MM.1S (cell line): Measurements from ENCODE around the gene GLT8D2.

Experiments
- DNase-seq: peaks from one replicate; pipeline ENCODE4 v3.0.0-alpha.2; 2015
- H2AFZ ChIP-seq: fragments of 300-600 bp; sonication (generic); 2 replicates; pipeline ENCODE4 v1.6.0; 2016; ENCODE audit warnings: antibody characterized with exemption, low read length
- H3F3A ChIP-seq: fragments of 300-600 bp; sonication (generic); 2 replicates; pipeline ENCODE4 v1.6.1; 2016; ENCODE audit warnings: mild to moderate bottlenecking, antibody characterized with exemption, low read length, moderate library complexity, mixed read lengths; ENCODE audit not compliant: insufficient read depth
- H3K27ac ChIP-seq: fragments of 300-600 bp; sonication (generic); 2 replicates; pipeline ENCODE4 v1.5.1; 2016; ENCODE audit warnings: mild to moderate bottlenecking, low read length
- H3K27me3 ChIP-seq: fragments of 300-600 bp; sonication (generic); replicated peaks from 2 replicates; pipeline ENCODE4 v1.6.0; 2016; ENCODE audit warnings: low read length; ENCODE audit not compliant: insufficient read depth
- H3K36me3 ChIP-seq: fragments of 300-600 bp; sonication (generic); replicated peaks from 2 replicates; pipeline ENCODE4 v1.6.1; 2016; ENCODE audit warnings: mild to moderate bottlenecking, low read length, mixed read lengths; ENCODE audit not compliant: insufficient read depth
- H3K4me1 ChIP-seq: fragments of 300-600 bp; sonication (generic); 2 replicates; pipeline ENCODE4 v1.6.1; 2016; ENCODE audit warnings: low read length, mixed read lengths
- H3K4me2 ChIP-seq: fragments of 300-600 bp; sonication (generic); 2 replicates; pipeline ENCODE4 v1.6.0; 2016; ENCODE audit warnings: low read depth, low read length
- H3K4me3 ChIP-seq: fragments of 300-600 bp; sonication (generic); 2 replicates; pipeline ENCODE4 v1.5.1; 2016; ENCODE audit warnings: low read length, mixed read lengths
- H3K79me2 ChIP-seq: fragments of 300-600 bp; sonication (generic); 2 replicates; pipeline ENCODE4 v1.6.1; 2016; ENCODE audit warnings: mixed run types, low read length, mixed read lengths
- H3K9ac ChIP-seq: fragments of 300-600 bp; sonication (generic); 2 replicates; pipeline ENCODE4 v1.6.1; 2016; ENCODE audit warnings: low read length, mixed read lengths
- H3K9me2 ChIP-seq: fragments of 300-600 bp; sonication (generic); replicated peaks from 2 replicates; pipeline ENCODE4 v1.6.1; 2016; ENCODE audit warnings: mild to moderate bottlenecking, low read length, mixed read lengths; ENCODE audit not compliant: insufficient read depth
- H3K9me3 ChIP-seq: fragments of 300-600 bp; sonication (generic); replicated peaks from 2 replicates; pipeline ENCODE4 v1.6.1; 2016; ENCODE audit warnings: mild to moderate bottlenecking, low read length, mixed read lengths; ENCODE audit not compliant: insufficient read depth
- H4K20me1 ChIP-seq: fragments of 300-600 bp; sonication (generic); 2 replicates; pipeline ENCODE4 v1.6.1; 2016; ENCODE audit warnings: mild to moderate bottlenecking, low read length, moderate library complexity, mixed read lengths; ENCODE audit not compliant: insufficient read depth
- CTCF ChIP-seq: fragments of 300-600 bp; sonication (generic); IDR thresholded peaks from 2 replicates; pipeline ENCODE4 v1.5.1; 2016; ENCODE audit warnings: antibody characterized with exemption, low read length, mixed read lengths
- EZH2 ChIP-seq: fragments of 300-600 bp; sonication (generic); optimal IDR thresholded peaks from 2 replicates; pipeline ENCODE3; 2017; ENCODE audit warnings: low read depth, mild to moderate bottlenecking, antibody characterized with exemption, low read length, mixed read lengths
- EZH2phosphoT487 ChIP-seq: fragments of 300-600 bp; sonication (generic); IDR thresholded peaks from 2 replicates; pipeline ENCODE4 v1.6.1; 2018; ENCODE audit warnings: antibody characterized with exemption, low read length

The GLT8D2 gene

DNA sequence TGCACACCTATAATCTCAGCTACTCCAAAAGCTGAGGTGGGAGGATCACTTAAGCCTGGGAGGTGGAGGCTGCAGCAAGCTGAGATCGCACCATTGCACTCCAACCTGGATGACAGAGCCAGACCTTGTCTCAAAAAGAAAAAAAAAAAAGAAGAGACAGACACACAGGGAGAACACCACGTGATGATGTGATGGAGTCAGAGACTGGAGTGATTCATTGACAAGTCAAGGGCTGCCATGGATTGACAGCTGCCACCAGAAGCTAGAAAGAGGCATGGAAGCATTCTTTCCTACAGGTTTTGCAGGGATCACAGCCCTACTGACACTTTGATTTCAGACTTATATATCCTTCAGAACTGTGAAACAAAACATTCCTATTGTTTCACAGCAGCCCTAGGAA, 10.8 kb upstream of the GLT8D2 start:
- H3K36me3 ChIP-seq: no peaks in the 10 kb centered on the region
- no peak overlapping the region for H3K27ac ChIP-seq
- peaks cover 16% of the 10 kb centered on the region for H3K79me2 ChIP-seq
- H3K9me2 ChIP-seq: no peaks in the 10 kb centered on the region
- H3K27me3 ChIP-seq: no peaks in the 10 kb centered on the region
- no peaks in the 10 kb centered on the region for H3K9me3 ChIP-seq
- no peak overlapping the region for H3K4me3 ChIP-seq
- H2AFZ ChIP-seq: no peak overlapping the region
- peaks cover 10% of the 10 kb centered on the region for H3K4me1 ChIP-seq
- TF ChIP-seq CTCF (no peak), EZH2phosphoT487 (no peak)
- no peak overlapping the region for H3K9ac ChIP-seq
- H3F3A ChIP-seq: peaks cover 12% of the 10 kb centered on the region
- DNase-seq: no peak
- H3K4me2 ChIP-seq: no peak overlapping the region
- no peaks in the 10 kb centered on the region for H4K20me1 ChIP-seq

- no peak for DNase-seq
- TF ChIP-seq CTCF (no peak), EZH2phosphoT487 (no peak)
- no peaks in the 10 kb centered on the region for H3K27me3 ChIP-seq
- no peaks in the 10 kb centered on the region for H3K9me3 ChIP-seq
- H2AFZ ChIP-seq: no peak overlapping the region
- H3K4me2 ChIP-seq: no peak overlapping the region
- no peaks in the 10 kb centered on the region for H3K36me3 ChIP-seq
- peaks cover 7% of the 10 kb centered on the region for H3K79me2 ChIP-seq
- no peak overlapping the region for H3K9ac ChIP-seq
- peaks cover 12% of the 10 kb centered on the region for H3F3A ChIP-seq
- H3K4me1 ChIP-seq: peaks cover 8% of the 10 kb centered on the region
- H3K4me3 ChIP-seq: no peak overlapping the region
- no peak overlapping the region for H3K27ac ChIP-seq
- H3K9me2 ChIP-seq: no peaks in the 10 kb centered on the region
- no peaks in the 10 kb centered on the region for H4K20me1 ChIP-seq
These were observed 10.0 kb upstream of the GLT8D2 start for GRCh38 chr12:104059963-104060362.

DNA sequence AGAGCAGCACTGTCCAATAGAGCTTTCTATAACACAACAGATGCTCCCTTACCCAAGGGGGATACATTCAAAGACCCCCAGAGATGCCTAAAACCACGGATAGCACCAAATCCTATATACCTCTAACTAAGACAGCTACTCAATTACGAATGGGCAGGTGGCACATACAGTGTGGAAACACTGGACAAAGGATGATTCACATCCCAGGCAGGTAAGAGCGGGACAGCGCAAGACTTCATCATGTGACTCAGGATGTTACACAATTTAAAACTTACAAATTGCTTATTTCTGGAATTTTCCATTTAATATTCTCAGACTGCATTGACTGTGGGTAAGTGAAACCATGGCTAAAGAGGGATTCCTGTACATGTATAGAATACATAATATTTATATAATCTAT, 8.8 kb upstream of the GLT8D2 start:
- H3K4me2 ChIP-seq: no peak overlapping the region
- H2AFZ ChIP-seq: no peak overlapping the region
- no peaks in the 10 kb centered on the region for H4K20me1 ChIP-seq
- no peaks in the 10 kb centered on the region for H3K9me2 ChIP-seq
- 0 out of 2 replicates have a peak, but pooled peaks cover 2% of the 10 kb centered on the region for H3K79me2 ChIP-seq
- H3K4me1 ChIP-seq: peaks cover 8% of the 10 kb centered on the region
- H3K36me3 ChIP-seq: no peaks in the 10 kb centered on the region
- no peaks in the 10 kb centered on the region for H3K9me3 ChIP-seq
- peaks cover 8% of the 10 kb centered on the region for H3F3A ChIP-seq
- H3K27me3 ChIP-seq: no peaks in the 10 kb centered on the region
- no peak for TF ChIP-seq EZH2
- H3K4me3 ChIP-seq: no peak overlapping the region
- H3K9ac ChIP-seq: no peak overlapping the region
- DNase-seq: no peak
- H3K27ac ChIP-seq: no peak overlapping the region

GRCh38 chr12:104057771-104058197, 7.8 kb upstream of the GLT8D2 start:
- Histone ChIP-seq H3K4me2 (no peak overlapping the region), H3K4me3 (no peak overlapping the region), H3K9me2 (no peaks in the 10 kb centered on the region), H2AFZ (0 out of 2 replicates have a peak overlapping the region, but pooled peaks have one; percentile 13), H3F3A (no peaks in the 10 kb centered on the region), H3K27ac (no peak overlapping the region), H3K27me3 (no peaks in the 10 kb centered on the region), H3K79me2 (no peaks in the 10 kb centered on the region), H3K4me1 (peaks cover 3% of the 10 kb centered on the region; the same call in 1 of the 2 replicates), H3K9ac (no peak overlapping the region), H3K36me3 (no peaks in the 10 kb centered on the region), H4K20me1 (no peaks in the 10 kb centered on the region), H3K9me3 (no peaks in the 10 kb centered on the region)
- no peak for TF ChIP-seq EZH2
- peak; percentile 78 for TF ChIP-seq CTCF
- DNase-seq: peak; percentile 19
